Loucy (cell line): ENCODE results near the gene R3HDML.

Source experiments
- H2AFZ ChIP-seq: fragments of 200-600 bp; sonication (generic); 2 replicates; pipeline ENCODE4 v1.6.0; 2016; ENCODE audit warnings: antibody characterized with exemption, mild to moderate bottlenecking, low read length, moderate library complexity
- H3F3A ChIP-seq: fragments of 200-600 bp; 2 replicates; pipeline ENCODE4 v1.6.0; 2016; ENCODE audit warnings: antibody characterized with exemption, low read depth, mild to moderate bottlenecking
- H3K27me3 ChIP-seq: fragments of 200-600 bp; sonication (generic); 2 replicates; pipeline ENCODE4 v1.6.1; 2014; ENCODE audit warnings: low read length, mild to moderate bottlenecking; ENCODE audit not compliant: insufficient read depth, poor library complexity, severe bottlenecking
- H3K36me3 ChIP-seq: fragments of 200-600 bp; sonication (generic); 2 replicates; pipeline ENCODE4 v1.6.1; 2016; ENCODE audit warnings: low read length; ENCODE audit not compliant: insufficient read depth
- H3K4me1 ChIP-seq: fragments of 200-600 bp; sonication (generic); 2 replicates; pipeline ENCODE4 v1.5.1; 2014; ENCODE audit warnings: low read length, mild to moderate bottlenecking; ENCODE audit not compliant: insufficient read depth, poor library complexity, severe bottlenecking
- H3K4me2 ChIP-seq: fragments of 200-600 bp; sonication (generic); 2 replicates; pipeline ENCODE4 v1.6.0; 2014; ENCODE audit warnings: antibody characterized with exemption, low read length, low read depth, mild to moderate bottlenecking; ENCODE audit not compliant: poor library complexity, severe bottlenecking
- H3K4me3 ChIP-seq: fragments of 200-600 bp; sonication (generic); 2 replicates; pipeline ENCODE4 v1.5.1; 2014; ENCODE audit warnings: low read length, mild to moderate bottlenecking, mixed read lengths; ENCODE audit not compliant: poor library complexity, severe bottlenecking
- H3K79me2 ChIP-seq: fragments of 200-600 bp; sonication (generic); 2 replicates; pipeline ENCODE4 v1.6.1; 2014; ENCODE audit warnings: low read length; ENCODE audit not compliant: insufficient read depth
- H3K9ac ChIP-seq: fragments of 200-600 bp; sonication (generic); 2 replicates; pipeline ENCODE4 v1.6.0; 2014; ENCODE audit warnings: mild to moderate bottlenecking, low read depth, low read length, moderate library complexity; ENCODE audit not compliant: poor library complexity, severe bottlenecking
- H3K9me2 ChIP-seq: fragments of 200-600 bp; sonication (generic); replicated peaks from 2 replicates; pipeline ENCODE4 v1.6.1; 2016; ENCODE audit warnings: low read depth, low read length, mixed read lengths
- H3K9me3 ChIP-seq: fragments of 200-600 bp; sonication (generic); 2 replicates; pipeline ENCODE4 v1.6.1; 2014; ENCODE audit warnings: mild to moderate bottlenecking, antibody characterized with exemption, low read length, low read depth; ENCODE audit not compliant: insufficient read depth
- H4K20me1 ChIP-seq: fragments of 200-600 bp; sonication (generic); 2 replicates; pipeline ENCODE4 v1.6.0; 2014; ENCODE audit warnings: antibody characterized with exemption, low read length, mild to moderate bottlenecking; ENCODE audit not compliant: insufficient read depth, poor library complexity, severe bottlenecking
- EZH2phosphoT487 ChIP-seq: fragments of 200-600 bp; IDR thresholded peaks from 2 replicates; pipeline ENCODE4 v1.6.1; 2018; ENCODE audit warnings: antibody characterized with exemption, mild to moderate bottlenecking, moderate library complexity, borderline replicate concordance
- TF ChIP-seq, protein P1 (sequence below): fragments of 200-600 bp; sonication (generic); conservative IDR thresholded peaks from 2 replicates; pipeline ENCODE4 v1.5.1; 2014; ENCODE audit warnings: mild to moderate bottlenecking, antibody characterized with exemption, low read length

The R3HDML gene

GRCh38 chr20:44396369-44397130, 59.7 kb downstream of the R3HDML start:
- Histone ChIP-seq H3K9me2 (no peaks in the 10 kb centered on the region), H4K20me1 (no peaks in the 10 kb centered on the region), H3K4me2 (no peak overlapping the region), H3K9me3 (no peaks in the 10 kb centered on the region), H3F3A (no peaks in the 10 kb centered on the region), H3K4me3 (no peak overlapping the region), H3K27me3 (no peaks in the 10 kb centered on the region), H3K9ac (no peak overlapping the region), H3K79me2 (no peaks in the 10 kb centered on the region), H3K36me3 (no peaks in the 10 kb centered on the region), H3K4me1 (no peaks in the 10 kb centered on the region), H2AFZ (no peak overlapping the region)
- TF ChIP-seq, protein P1, sequence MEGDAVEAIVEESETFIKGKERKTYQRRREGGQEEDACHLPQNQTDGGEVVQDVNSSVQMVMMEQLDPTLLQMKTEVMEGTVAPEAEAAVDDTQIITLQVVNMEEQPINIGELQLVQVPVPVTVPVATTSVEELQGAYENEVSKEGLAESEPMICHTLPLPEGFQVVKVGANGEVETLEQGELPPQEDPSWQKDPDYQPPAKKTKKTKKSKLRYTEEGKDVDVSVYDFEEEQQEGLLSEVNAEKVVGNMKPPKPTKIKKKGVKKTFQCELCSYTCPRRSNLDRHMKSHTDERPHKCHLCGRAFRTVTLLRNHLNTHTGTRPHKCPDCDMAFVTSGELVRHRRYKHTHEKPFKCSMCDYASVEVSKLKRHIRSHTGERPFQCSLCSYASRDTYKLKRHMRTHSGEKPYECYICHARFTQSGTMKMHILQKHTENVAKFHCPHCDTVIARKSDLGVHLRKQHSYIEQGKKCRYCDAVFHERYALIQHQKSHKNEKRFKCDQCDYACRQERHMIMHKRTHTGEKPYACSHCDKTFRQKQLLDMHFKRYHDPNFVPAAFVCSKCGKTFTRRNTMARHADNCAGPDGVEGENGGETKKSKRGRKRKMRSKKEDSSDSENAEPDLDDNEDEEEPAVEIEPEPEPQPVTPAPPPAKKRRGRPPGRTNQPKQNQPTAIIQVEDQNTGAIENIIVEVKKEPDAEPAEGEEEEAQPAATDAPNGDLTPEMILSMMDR = no peak
- no peak for TF ChIP-seq EZH2phosphoT487

DNA sequence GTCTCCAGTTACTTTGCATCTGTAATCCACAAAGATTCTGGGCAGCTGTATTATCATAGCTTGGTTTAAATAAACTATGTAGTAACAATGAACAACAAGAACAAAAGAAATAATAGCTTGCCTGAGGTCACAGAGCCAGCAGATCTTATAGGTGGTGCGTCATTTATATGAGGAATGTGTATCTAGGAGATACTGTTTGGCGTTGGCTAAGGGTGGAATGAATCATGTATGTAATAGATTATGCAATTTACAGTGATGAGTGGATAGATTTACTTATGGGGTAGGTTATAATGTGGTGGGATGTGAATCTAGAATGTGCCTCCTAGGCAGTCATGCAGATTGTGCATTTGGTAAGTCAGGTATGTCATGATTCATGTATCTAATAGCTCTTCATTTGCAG, 61.5 kb downstream of the R3HDML start:
- no peak overlapping the region for H3K9ac ChIP-seq
- no peak for TF ChIP-seq EZH2phosphoT487
- TF ChIP-seq, protein P1 = no peak
- no peaks in the 10 kb centered on the region for H3K9me2 ChIP-seq
- no peak overlapping the region for H3K4me2 ChIP-seq
- no peak overlapping the region for H2AFZ ChIP-seq
- H3K36me3 ChIP-seq = no peaks in the 10 kb centered on the region
- H3K9me3 ChIP-seq = no peaks in the 10 kb centered on the region
- H3K27me3 ChIP-seq = no peaks in the 10 kb centered on the region
- no peak overlapping the region for H3K4me3 ChIP-seq
- no peaks in the 10 kb centered on the region for H3F3A ChIP-seq
- H3K4me1 ChIP-seq = no peaks in the 10 kb centered on the region
- no peaks in the 10 kb centered on the region for H3K79me2 ChIP-seq
- H4K20me1 ChIP-seq = no peaks in the 10 kb centered on the region

DNA sequence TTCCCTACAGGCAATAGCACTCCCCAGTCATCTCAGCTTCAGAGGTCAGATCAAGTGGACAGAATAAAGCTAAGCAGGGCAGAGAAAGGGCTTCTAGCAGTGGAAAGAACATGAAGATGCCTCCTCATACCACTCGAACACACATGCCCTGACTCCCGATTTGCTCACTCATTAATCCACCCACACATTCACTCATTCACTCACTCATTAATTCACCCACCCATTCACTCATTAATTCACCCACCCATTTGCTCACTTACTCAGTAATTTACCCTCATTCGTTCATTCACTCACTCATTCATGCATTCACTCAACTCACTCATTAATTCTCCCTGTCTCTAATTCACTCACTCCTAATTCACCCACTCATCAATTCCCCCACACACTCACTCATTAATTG, 62.6 kb downstream of the R3HDML start:
- no peaks in the 10 kb centered on the region for H3K9me3 ChIP-seq
- H3K9me2 ChIP-seq = no peaks in the 10 kb centered on the region
- H3K4me1 ChIP-seq = no peaks in the 10 kb centered on the region
- no peaks in the 10 kb centered on the region for H3F3A ChIP-seq
- TF ChIP-seq, protein P1 = no peak
- TF ChIP-seq EZH2phosphoT487 = no peak
- no peak overlapping the region for H2AFZ ChIP-seq
- no peaks in the 10 kb centered on the region for H4K20me1 ChIP-seq
- no peaks in the 10 kb centered on the region for H3K79me2 ChIP-seq
- no peak overlapping the region for H3K4me3 ChIP-seq
- no peaks in the 10 kb centered on the region for H3K36me3 ChIP-seq
- H3K27me3 ChIP-seq = no peaks in the 10 kb centered on the region
- H3K4me2 ChIP-seq = no peak overlapping the region
- no peak overlapping the region for H3K9ac ChIP-seq
